NCI-H2227 (cell line): ENCODE results near the gene ZNF282.
A peak's percentile ranks its signal among the peaks of the same experiment; 100 is the strongest.

ENCODE experiments used
- DNase-seq: peaks from one replicate; lab custom pipeline; 2025; ENCODE audit not compliant: unreplicated experiment; lab: John Stamatoyannopoulos, UW

Gene ZNF282

DNA sequence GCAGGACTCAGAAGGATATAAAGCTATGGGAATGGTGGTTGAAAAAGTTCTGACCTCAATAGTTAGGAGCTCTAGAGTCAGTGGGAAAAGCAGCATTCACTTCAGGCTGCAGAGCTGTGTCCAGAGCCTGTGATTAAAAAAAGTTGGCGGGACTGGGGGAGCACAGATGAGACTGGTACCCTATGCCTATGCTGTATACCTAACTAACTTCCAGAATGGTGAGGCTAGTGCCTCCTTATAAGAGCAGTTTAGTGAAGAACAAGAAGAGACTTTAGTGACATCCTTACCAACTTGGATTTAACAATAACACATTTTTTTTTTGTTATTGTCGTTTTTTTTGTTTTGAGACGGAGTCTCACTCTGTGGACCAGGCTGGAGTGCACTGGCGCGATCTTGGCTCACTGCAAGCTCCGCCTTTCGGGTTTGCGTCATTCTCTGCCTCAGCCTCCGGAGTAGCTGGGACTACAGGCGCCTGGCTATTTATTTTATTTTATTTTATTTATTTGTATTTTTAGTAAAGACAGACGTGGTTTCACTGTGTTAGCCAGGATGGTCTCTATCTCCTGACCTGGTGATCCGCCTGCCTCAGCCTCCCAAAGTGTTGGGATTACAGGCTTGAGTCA, 6.6 kb upstream of the ZNF282 start:
- DNase-seq: peak; percentile 43

DNA sequence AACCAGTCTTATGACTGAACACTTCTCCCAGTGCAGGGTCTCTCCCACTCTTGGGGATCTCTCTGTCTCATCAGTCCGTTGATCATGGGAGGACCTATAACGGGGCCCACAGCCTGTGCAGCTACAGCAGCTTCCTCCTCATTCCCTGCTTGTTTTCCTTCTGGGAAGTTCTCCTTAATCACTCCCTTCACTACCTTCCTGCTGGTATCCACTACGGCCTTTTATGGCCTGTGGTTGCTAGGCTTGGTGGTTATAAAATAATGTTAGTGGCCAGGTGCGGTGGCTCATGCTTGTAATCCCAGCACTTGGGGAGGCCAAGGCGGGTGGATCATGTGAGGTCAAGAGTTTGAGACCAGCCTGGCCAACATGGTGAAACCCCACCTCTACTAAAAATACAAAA, 3.5 kb upstream of the ZNF282 start:
- DNase-seq: no peak

DNA sequence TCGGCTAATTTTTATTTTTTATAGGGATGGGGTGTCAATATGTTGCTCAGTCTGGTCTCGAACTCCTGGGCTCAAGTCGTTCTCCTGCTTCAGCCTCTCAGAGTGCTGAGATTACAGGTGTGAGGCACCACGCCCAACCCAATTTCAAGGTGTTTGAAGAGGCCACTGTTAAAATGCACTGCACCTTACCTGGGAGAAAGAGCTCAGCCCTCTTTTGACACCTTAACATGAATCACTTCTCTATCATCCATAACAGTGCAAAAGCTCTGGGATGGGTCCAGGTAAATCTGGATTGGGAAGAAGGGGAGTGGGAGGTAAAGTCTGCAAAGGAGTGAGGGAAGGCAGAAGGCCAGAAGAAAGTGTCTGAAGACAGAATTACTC, 557 bp upstream of the ZNF282 start:
- no peak for DNase-seq

DNA sequence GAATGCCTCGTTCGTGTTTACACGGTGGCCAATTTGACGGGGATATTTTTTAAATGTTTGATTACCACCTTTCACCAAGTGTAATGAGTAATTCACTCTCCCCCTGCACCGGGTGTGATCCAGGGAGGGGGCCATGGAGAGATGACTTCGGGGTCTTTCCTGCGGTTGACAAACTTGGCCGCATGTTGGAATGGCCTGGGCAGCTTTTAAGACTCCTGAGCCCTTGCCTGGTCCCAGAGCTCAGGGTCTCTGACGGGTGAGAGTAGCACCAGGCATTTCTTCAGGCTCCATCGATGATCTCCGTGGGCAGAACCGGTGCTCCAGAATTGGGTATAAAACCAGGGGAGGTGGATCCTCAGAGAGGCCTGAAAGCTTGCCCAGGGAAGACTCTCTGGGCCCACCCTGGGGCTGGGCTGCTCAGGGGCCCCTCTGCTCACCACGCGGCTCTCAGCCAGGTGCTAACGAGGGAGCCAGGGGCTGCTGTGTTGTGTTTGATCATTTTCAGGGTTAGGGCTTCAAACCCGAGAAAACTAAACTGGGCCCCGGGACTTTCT, 882 bp downstream of the ZNF282 start:
- no peak for DNase-seq

DNA sequence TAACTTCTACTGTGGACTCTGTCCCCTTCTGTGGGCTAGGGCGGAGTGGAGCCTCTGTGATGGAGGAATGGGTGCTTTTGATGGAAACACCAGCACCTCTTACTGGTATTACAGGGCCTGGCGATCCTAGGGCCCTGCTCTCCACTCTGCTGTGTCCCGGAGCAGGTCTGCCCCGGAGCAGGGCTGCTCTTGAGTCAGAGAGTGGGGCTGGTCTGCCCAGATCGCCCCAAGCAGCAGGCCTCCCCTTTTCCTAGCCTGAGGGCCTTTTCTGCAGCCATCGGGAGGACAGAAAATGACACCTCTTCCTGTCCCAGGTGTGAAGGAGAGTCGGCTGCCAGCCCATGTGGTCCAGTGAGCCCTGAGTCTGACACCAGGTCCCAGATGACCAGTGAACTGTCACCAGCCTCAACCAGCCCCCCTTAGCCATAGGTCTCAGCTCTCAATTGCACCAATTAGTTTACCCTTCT, 1.4 kb downstream of the ZNF282 start:
- no peak for DNase-seq

DNA sequence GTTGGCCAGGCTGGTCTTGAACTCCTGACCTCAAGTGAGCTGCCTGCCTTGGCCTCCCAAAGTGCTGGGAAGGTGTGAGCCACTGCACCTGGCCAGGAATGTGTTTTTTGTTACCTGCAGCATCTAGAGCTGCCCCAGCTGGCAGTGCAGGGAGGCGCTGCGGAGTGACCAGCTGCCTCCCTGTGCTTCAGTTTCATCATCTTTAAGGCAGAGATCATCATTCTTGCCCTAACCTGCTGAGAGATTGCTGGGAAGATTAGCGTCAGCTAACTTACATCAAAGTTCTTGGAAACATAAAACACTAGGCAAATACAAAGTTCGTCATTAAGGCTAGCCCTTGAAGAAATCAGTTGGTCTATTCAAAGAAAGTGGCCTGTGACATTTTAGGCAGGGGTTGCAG, 2.3 kb downstream of the ZNF282 start:
- no peak for DNase-seq

DNA sequence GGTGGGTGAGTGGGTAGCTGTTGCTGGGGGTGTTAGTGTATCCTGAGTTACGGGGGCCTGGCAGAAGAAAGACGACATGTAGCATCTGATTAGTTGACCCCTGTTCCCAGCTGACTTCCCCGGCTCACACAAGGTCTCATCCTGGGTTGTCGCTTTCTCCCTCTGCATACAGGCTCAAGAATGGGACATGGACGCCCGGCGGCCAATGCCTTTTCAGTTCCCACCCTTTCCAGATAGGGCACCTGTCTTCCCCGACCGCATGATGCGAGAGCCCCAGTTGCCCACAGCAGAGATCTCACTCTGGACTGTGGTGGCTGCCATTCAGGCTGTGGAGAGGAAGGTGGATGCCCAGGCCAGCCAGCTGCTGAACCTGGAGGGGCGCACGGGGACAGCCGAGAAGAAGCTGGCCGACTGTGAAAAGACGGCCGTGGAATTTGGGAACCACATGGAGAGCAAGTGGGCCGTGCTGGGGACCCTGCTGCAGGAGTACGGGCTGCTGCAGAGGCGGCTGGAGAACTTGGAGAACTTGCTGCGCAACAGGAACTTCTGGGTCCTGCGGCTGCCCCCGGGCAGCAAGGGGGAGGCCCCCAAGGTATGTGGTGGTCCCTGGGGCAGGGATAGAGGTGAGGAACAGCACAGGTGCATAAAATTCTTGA, 2.9 kb downstream of the ZNF282 start:
- no peak for DNase-seq

DNA sequence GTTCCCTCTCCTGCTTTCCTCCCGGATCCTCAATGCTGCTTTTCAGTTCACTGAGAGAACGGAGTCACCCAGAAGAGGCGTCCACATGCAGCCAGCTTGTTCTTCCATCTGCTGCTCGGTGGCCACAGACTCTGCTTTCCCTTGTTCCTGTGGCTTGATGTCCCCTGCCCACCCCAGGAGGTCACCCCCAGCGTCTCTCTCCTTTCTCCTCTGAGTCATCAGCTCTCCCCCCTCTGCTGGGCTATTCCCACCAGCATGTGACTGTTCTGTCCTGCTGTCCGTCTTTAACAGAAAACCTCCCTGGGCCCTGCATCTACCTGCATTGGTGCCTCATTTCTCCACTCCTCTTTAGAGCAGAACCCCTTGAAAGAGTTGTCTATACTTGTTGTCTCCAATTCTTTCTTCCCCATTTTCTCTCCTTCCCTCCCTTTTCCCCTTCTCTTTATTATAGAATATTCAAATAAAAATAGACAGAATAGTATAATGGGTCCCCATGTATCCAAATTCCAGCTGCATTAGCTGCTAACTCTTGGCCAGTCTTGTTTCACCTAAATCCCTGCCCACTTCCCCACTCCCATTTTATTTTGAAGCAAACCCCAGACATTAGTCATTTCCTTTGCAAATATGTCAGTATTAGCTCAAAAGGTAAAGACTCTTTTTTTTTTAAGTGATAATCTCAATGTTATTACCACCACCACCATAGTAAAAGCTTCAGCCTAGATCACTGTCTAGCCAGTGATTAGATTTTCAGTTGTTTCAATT, 4.1 kb downstream of the ZNF282 start:
- no peak for DNase-seq

DNA sequence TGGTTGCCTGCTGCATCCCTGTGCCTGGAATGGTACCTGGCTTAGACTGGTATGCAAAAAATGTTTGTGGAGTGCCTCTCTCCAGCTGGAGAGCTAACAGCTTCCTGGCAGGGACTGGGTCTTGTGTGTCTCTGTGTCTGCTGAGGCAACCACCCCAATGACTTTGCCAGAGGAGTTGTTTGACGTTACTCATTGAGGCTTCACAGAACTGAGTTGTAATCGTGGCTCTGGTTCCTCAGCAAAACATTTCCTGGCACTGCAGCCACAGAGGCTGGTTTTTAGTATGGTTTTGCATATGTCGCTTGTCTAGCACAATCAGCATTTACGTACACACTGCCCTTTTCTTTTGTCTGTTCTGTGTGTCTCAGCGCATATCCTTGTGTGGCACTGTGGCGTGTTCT, 7.5 kb downstream of the ZNF282 start:
- DNase-seq: no peak

DNA sequence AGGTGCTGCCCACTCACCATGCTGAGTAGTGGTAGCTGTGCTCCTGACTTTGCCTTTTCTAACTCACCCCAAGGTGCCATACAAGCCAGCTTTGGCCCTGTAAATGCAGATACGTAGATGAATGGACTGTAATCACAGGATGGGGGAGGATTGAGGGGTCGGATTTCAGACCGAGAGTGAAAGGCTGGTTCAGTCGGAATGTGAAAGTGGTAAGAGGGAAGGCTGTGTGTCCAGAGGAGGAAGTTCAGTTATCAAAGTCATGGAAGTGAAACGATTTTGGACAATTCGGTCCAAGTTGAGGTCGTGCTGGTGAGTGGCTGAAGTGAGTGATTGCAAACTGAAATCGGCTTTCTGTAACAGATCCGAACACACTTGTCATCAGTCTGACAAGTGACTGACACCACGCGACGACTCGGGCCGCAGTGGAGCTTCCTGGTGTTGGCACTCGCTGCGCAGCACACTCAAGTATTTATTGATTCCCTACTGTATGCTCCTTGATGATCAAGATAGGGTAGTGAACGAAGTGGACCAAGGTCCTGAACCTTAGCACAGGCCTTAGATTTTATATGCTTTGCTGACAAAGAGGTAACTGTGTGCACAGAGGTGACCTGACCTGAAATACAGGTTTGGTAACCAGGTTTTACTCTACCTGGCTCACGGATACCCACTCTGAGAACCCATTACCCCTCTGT, 10.5 kb downstream of the ZNF282 start:
- no peak for DNase-seq

DNA sequence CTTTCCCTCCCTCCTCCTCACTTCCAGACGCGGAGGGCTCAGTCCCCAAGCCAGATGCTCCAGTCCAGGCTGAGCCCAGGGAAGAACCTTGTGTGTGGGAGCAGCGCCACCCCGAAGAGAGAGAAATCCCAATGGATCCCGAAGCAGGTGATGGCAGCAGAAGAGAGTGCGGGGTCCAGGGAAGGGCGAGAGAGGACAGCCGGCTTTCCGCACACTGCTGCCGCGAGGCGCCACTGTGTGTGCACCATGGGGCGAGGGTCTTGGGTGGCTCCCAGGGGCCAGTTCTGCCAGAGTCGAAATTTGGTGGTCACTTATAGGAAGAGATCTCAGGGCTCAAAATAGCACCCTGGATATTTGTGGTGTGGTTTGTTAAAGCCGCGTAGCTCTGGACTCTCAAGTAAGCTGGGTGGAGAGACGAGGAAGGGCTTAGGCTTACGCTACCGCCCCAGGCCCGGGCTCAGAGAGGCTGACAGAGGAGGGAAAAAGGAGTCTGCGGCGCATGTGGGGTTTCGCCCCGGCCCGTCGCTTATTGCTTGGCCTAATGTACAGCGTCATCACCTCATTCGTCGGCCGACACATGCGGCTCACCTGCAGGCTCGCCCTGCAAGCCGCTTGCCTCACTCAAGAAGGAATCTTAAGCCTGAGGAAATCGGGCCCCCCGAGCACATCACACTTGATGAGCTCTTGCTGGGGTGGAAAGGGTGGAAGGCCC, 12.1 kb downstream of the ZNF282 start:
- DNase-seq: no peak

DNA sequence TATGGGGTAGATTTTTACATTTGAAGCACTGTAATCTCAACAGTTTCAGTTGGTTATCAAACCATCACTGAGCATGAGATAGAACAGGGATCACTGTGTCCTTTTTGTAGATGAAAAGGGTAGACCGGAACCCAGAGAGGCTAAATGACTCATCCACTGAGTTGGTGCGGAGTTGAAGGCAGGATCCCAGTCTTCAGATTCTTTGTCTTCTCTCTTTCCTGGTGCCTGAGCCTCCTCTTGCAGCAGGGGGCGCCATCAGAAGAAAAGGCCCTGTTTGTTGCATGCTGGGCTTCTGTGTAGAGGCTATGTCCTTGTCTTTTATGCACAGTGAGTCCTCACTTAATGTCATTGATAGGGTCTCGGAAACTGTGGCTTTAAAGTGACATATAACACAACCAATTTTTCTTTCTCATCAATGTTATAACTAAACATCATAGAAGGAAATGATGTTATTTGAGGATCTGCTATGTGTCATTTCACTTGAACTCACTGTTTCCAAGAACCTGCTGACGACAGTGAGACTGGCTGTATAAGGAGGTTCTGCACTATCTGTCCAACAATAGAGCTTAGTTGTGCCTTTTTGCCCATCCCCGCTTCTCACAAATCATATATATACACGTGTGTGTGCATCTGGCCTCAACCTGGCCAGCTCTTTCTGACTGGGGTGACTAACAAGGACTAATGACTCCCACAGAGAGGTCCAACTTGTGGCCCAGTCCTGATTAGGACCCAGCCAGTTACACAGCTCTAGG, 14.3 kb downstream of the ZNF282 start:
- peak; percentile 64 for DNase-seq

DNA sequence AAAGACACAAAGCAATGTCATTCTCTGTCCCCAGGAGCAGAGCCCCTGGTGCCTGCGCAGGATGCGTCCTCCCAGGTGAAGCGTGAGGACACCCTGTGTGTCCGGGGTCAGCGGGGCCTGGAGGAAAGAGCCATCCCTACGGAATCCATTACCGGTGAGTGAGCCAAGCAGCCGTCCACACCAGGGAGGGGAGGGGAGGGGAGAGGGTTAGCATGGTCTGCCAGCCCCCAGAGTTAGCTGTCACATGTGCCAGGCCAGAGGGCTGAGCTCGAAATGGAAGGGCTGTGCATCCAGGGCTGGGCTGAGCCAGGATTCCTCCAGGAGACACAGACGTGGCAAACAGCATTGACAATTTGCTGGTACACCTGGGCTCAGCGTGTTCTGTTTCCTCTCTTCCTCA, 15.2 kb downstream of the ZNF282 start:
- DNase-seq: no peak

DNA sequence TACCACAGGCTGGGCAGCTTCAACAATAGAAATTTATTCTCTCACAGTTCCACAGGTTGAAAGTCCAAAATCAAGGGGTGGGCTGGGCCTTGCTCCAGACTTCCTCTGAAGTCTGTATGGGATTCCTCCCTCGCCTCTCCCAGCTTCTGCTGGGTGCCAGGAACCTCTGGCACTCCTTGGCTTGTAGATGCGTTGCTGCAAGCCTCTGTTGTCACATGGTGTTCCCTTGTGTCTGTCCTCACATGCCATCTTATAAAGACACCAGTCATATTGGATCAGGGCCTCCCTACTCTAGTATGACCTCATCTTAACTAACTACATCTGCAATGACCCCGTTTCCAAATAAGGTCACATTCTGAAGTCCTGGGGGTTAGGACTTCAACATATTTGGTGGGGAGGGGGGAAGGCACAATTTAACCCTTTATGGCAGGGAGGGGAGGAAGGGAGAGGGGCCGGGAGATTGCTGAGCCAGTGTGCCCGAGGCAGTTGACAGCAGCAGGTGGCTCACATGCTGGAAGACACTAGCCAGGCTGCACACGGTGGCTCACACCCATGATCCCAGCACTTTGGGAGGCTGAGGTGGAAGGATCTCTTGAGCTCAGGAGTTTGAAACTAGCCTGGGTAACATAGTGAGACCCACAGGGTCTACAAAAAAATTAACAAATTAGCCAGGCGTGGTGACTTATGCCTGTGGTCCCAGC, 18.8 kb downstream of the ZNF282 start:
- DNase-seq: no peak

DNA sequence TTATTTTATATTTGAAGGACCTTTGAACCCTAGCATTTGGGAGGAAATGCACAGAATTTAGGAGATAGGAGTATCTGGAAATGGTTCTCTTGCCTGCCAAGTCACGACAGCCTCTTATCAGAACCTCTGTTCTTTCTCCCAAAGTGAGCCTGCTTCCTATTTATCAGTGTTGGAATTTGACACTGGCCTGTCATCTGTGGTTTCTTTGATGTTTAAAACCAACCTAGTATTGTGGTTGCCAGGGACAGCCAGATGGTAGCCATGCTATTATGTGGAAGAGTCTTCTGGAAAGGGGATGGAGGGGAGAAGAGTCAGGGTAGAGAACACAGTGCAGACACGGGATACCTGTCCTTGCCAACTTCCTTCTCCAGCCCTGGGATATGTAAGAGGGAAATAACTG, 21.1 kb downstream of the ZNF282 start:
- DNase-seq: no peak

DNA sequence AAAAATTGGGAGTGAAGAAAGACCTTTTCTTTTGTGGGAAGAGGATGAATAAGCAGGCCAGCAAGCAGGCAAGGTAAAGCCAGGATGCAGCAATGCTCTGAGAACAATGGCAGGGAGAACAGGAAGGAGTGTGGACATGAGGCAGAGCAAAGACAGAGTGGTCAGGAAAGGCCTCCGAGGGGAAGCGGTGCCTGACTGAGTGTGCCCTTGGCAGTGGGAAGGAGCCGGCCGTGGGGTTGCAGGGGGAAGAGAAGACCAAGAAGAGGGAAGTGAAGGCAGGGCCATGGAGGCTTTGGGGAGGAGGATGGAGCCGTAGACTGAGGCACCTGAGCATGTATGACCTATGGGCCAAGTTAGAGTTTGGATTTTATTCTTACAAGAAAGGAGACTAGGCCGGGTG, 22.2 kb downstream of the ZNF282 start:
- no peak for DNase-seq

DNA sequence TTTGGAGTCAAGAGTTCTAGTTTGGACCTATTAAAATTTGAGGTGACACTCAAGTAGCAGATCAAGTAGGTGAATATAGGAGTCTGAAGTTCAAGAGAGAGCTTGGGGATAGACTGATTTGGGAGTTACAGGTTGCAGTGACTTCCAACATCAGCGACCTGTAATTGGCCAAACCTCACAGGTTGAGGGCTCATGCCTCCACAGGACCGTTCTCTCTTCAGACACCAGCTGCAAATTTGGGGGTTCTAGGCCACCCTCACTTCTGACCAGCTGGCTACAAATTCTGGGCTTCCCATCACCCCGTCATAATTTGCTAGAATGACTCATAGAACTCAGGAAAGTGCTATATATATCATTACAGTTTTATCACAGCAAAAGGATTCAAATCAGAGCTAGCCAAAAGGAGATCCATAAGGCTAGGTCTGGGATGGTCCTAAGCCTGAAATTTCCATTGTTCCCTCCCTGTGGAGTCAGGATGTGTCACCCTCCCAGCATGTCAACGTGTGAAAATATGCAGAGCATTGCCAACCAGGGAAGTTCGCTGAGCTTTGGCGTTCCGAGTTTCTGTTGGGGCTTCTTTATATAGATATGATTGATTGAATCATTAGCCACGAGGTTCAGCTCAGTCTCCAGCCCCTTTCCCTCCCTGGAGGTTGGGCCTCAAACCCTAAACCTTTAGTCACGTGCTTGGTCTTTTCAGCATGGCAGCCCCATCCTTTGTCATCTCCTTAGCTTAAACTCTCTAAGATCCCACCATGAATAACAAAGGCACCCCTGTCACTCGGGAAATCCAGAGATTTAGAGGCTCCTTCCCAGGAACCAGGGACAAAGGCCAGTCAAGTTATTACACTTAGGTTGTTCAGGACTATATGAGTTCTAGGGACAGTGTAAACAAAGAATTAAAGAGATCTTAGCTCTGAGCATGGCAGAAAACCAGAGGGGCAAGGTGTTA, 23.4 kb downstream of the ZNF282 start:
- no peak for DNase-seq

DNA sequence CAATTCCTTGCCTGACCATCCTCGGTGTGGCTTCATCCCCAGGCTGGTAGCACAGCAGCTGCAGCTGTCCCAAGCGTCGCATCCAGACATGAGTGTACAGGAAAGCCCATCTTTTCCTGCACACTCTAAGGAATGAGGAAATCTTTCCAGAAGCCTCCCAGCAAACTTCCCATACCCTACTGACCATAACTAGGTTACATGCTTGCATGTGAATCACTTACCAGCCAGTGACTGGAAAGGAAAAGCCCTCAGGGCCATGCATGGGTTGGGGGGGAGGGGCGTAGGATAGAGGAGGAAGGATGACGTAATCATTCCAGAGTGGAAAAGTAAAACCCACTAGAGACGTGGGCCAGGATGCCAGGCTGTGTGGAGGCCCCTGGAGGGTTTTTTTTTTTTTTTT, 25.2 kb downstream of the ZNF282 start:
- no peak for DNase-seq
